GM18498 (cell line): ENCODE data around the gene MMEL1.
"Not testable (repeated sequence)": the region's sequence is repeated elsewhere in the genome, so short reads cannot be mapped to it uniquely, and the experiment has no call there.

Experiments
- ATAC-seq: cut with Tn5 transposase; IDR thresholded peaks from one replicate; pipeline ENCODE4 v1.9.1; 2021; ENCODE audit warnings: mild to moderate bottlenecking, moderate library complexity; ENCODE audit not compliant: unreplicated experiment

Gene MMEL1

GRCh38 chr1:2628933-2629626 is 3.7 kb downstream of the MMEL1 start:
- no peak for ATAC-seq

- ATAC-seq, result no peak
Observed at GRCh38 chr1:2628191-2628932, 4.5 kb downstream of the MMEL1 start.

- ATAC-seq, result no peak
Observed at GRCh38 chr1:2627746-2628145, 5.1 kb downstream of the MMEL1 start.

GRCh38 chr1:2625748-2626147 is 7.1 kb downstream of the MMEL1 start:
- ATAC-seq, result not testable (repeated sequence)

- no peak for ATAC-seq
Observed at GRCh38 chr1:2625311-2625710, 7.5 kb downstream of the MMEL1 start.

- no peak for ATAC-seq
Observed at GRCh38 chr1:2624735-2625300, 8.0 kb downstream of the MMEL1 start.

GRCh38 chr1:2623571-2624337 is 9.1 kb downstream of the MMEL1 start:
- no peak for ATAC-seq

- ATAC-seq, result no peak
Observed at GRCh38 chr1:2617971-2618470, 14.8 kb downstream of the MMEL1 start.

- no peak for ATAC-seq
Observed at GRCh38 chr1:2614145-2614544, 18.7 kb downstream of the MMEL1 start.

- no peak for ATAC-seq
Observed at GRCh38 chr1:2612591-2613365, 20.0 kb downstream of the MMEL1 start.

GRCh38 chr1:2611621-2612437 is 21.0 kb downstream of the MMEL1 start:
- ATAC-seq, result no peak

GRCh38 chr1:2611031-2611501 is 21.8 kb downstream of the MMEL1 start:
- no peak for ATAC-seq

- no peak for ATAC-seq
Observed at GRCh38 chr1:2610036-2610959, 22.5 kb downstream of the MMEL1 start.

GRCh38 chr1:2609319-2610035 is 23.3 kb downstream of the MMEL1 start:
- no peak for ATAC-seq

- no peak for ATAC-seq
Observed at GRCh38 chr1:2607641-2608091, 25.1 kb downstream of the MMEL1 start.

- no peak for ATAC-seq
Observed at GRCh38 chr1:2606881-2607621, 25.8 kb downstream of the MMEL1 start.

GRCh38 chr1:2606396-2606880 is 26.4 kb downstream of the MMEL1 start:
- no peak for ATAC-seq
